Gastroesophageal sphincter (tissue), 4 donors: ENCODE results near the gene SPINK4. TPM values are rescaled to one million over a fixed set of nuclear protein-coding genes. Genes with fewer than 3 reads are reported as not detected.
A peak's percentile ranks its signal among the peaks of the same experiment; 100 is the strongest.

Source experiments
- ATAC-seq: fragments of 150-250 bp; one replicate; pipeline ENCODE4 v1.9.1; 2016; ENCODE audit warnings: mild to moderate bottlenecking, moderate library complexity
- H3K27ac ChIP-seq, 4 donors: fragments of 200-600 bp; sonication (generic) in 3 of 4; 1 replicate in 3 of 4; 2 replicates in 1 of 4; pipeline ENCODE4 v1.5.1; 2016 to 2019
- H3K27me3 ChIP-seq: fragments of 200-600 bp; sonication (generic); one replicate; pipeline ENCODE4 v1.5.1; 2019
- H3K36me3 ChIP-seq, 2 donors: fragments of 200-600 bp; sonication (generic); one replicate each; pipeline ENCODE4 v1.5.1; 2019; ENCODE audit warnings: control low read depth in 1 of 2
- H3K4me1 ChIP-seq, 3 donors: fragments of 200-600 bp; sonication (generic); 1 replicate in 2 of 3; 2 replicates in 1 of 3; pipeline ENCODE4 v1.5.1; 2016 to 2019; ENCODE audit warnings: control low read depth in 2 of 3
- H3K4me3 ChIP-seq, 2 donors: fragments of 200-600 bp; sonication (generic); one replicate each; pipeline ENCODE4 v1.5.1; 2019; ENCODE audit warnings: mild to moderate bottlenecking in 1 of 2, moderate library complexity in 1 of 2
- H3K9me3 ChIP-seq, 3 donors: fragments of 200-600 bp; sonication (generic); one replicate each; pipeline ENCODE4 v1.5.1; 2017 to 2019; ENCODE audit warnings: control low read depth in 2 of 3
- EP300 ChIP-seq: sonication (generic); formaldehyde crosslinking; IDR thresholded peaks from one replicate; pipeline ENCODE4 v1.6.1; 2017; ENCODE audit warnings: antibody characterized with exemption, mild to moderate bottlenecking
- POLR2A ChIP-seq, 2 donors: fragments of 450-650 bp; IDR thresholded peaks; one replicate each; pipeline ENCODE4 v1.6.1; 2017; ENCODE audit warnings: antibody characterized with exemption in 2 of 2, mild to moderate bottlenecking in 2 of 2, moderate library complexity in 1 of 2
- POLR2AphosphoS5 ChIP-seq: sonication (generic); formaldehyde crosslinking; IDR thresholded peaks from one replicate; pipeline ENCODE4 v1.6.1; 2017; ENCODE audit warnings: antibody characterized with exemption
- WGBS, 2 donors: methylation state at CpG; one replicate each; pipeline ENCODE4 v1.1.5; 2018; ENCODE audit warnings: low coverage in 1 of 2; 5-methylcytosine and 5-hydroxymethylcytosine counted together
- total RNA-seq, 4 donors: library from RNA; depleted of rRNA; stranded (reverse); fragments of >200 nt; gene quantifications; one replicate each; pipeline ENCODE4 v1.1.0, GENCODE V29; 2016
- TF ChIP-seq, protein P1 (sequence below), 4 experiments: fragments of 200-600 bp in 2 of 4; fragments of 450-650 bp in 2 of 4; sonication (generic) in 1 of 4; IDR thresholded peaks; one replicate each; pipeline ENCODE4 v1.5.1; 2017 to 2019; ENCODE audit warnings: antibody characterized with exemption in 4 of 4, mild to moderate bottlenecking in 2 of 4, moderate library complexity in 2 of 4

The SPINK4 gene
- total RNA-seq, 4 donors from 2014 or later: not detected

DNA sequence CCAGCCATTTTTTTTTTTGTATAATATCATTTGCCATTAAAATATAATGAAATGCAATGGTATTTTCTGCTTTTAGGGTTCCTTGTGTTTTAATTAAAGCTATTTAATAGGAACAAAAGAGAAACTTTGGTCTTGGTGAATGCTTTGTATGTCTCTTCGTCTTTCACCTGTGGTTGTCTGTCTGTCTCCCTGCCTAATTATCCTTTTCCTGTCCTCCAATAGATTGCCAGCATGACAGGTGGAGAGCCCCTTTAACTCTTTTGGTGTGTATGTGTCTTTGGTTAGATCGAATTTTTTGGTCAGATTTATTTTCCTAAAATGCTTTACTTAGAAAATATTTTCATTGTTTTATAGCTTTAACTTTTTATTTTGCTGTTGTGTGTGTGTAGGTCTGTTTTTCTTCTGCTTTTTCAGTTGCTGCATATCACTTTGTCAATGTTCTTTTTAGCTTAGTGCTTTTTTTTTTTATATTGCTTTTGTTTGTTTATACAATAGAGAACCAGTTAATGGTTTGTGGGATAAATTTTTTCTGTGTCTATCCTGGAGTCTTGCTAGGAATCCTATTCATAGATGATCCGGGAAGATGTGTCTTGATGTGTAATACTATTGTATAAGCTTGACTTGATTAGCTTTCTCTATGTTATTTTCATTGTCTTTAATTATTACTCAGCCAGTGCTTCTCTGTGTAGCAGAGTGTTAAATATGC is 33.5 kb downstream of the SPINK4 start:
- Histone ChIP-seq H3K4me1 (no peaks in the 10 kb centered on the region), H3K27me3 (no peaks in the 10 kb centered on the region), H3K9me3 (no peaks in the 10 kb centered on the region), H3K27ac (no peak overlapping the region), H3K36me3 (peaks cover 17 to 99% of the 10 kb centered on the region in 2 donors), H3K4me3 (no peak overlapping the region)
- ATAC-seq: no peak
- TF ChIP-seq EP300: no peak
- no peak for TF ChIP-seq POLR2AphosphoS5
- no peak for TF ChIP-seq POLR2A (IDR thresholded peaks at IDR 0.05)
- TF ChIP-seq, protein P1, sequence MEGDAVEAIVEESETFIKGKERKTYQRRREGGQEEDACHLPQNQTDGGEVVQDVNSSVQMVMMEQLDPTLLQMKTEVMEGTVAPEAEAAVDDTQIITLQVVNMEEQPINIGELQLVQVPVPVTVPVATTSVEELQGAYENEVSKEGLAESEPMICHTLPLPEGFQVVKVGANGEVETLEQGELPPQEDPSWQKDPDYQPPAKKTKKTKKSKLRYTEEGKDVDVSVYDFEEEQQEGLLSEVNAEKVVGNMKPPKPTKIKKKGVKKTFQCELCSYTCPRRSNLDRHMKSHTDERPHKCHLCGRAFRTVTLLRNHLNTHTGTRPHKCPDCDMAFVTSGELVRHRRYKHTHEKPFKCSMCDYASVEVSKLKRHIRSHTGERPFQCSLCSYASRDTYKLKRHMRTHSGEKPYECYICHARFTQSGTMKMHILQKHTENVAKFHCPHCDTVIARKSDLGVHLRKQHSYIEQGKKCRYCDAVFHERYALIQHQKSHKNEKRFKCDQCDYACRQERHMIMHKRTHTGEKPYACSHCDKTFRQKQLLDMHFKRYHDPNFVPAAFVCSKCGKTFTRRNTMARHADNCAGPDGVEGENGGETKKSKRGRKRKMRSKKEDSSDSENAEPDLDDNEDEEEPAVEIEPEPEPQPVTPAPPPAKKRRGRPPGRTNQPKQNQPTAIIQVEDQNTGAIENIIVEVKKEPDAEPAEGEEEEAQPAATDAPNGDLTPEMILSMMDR (IDR thresholded peaks at IDR 0.05): no peak
- 42 to 82% methylated on average over 2 to 3 of the region's 3 CpGs for WGBS, 2 donors

DNA sequence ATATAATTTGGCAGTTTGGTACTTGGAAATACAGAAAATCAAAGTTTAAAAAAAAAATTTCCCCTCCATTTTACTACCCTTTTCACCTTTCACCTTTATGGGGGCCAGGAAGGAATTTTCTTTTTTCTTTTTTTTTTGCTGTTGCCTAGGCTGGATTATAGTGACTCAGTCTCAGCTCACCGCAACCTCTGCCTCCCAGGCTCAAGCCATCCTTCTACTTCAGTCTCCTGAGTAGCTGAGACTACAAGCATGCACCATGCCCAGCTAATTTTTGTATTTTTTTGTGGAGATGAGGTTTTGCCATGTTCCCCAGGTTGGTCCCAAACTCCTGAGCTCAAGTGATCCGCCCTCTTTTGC is 34.0 kb downstream of the SPINK4 start:
- Histone ChIP-seq H3K4me1 (no peaks in the 10 kb centered on the region), H3K27me3 (no peaks in the 10 kb centered on the region), H3K27ac (no peak overlapping the region), H3K9me3 (no peaks in the 10 kb centered on the region), H3K4me3 (no peak overlapping the region), H3K36me3 (peaks cover 17 to 99% of the 10 kb centered on the region in 2 donors)
- TF ChIP-seq POLR2AphosphoS5 (no peak), EP300 (no peak), POLR2A (IDR thresholded peaks at IDR 0.05) (no peak)
- TF ChIP-seq, protein P1 (IDR thresholded peaks at IDR 0.05): no peak
- 91% methylated on average over 2 of the region's 2 CpGs; no CpG with 5 or more reads in 1 of the 2 donors for WGBS, 2 donors
- ATAC-seq: no peak

GRCh38 chr9:33277484-33277883 is 37.5 kb downstream of the SPINK4 start:
- WGBS, 2 donors: 90 to 95% methylated on average over 4 of the region's 4 CpGs
- no peak for ATAC-seq
- Histone ChIP-seq H3K9me3 (no peaks in the 10 kb centered on the region), H3K4me3 (no peak overlapping the region), H3K27ac (no peak overlapping the region), H3K27me3 (no peaks in the 10 kb centered on the region), H3K36me3 (peaks cover 6 to 100% of the 10 kb centered on the region in 2 donors), H3K4me1 (no peaks in the 10 kb centered on the region)
- TF ChIP-seq POLR2AphosphoS5: no peak

DNA sequence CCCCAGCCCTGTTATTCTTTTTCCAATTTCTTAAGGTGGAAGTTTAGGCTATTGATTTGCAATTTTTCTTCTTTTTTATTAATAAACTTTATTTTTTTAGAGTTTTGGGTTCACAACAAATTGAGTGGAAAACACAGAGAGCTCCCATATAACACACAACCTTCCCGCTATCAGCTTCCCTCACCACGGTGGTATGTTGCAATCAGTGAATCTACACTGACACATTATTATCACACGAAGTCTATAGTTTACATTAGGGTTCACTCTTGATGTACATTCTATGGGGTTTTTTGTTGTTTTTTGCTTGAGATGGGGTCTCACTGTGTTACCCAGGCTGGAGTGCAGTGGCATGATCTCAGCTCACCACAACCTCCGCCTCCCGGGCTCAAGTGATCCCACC is 45.5 kb downstream of the SPINK4 start:
- peaks cover 0 to 54% of the 10 kb centered on the region in 2 donors for H3K36me3 ChIP-seq

DNA sequence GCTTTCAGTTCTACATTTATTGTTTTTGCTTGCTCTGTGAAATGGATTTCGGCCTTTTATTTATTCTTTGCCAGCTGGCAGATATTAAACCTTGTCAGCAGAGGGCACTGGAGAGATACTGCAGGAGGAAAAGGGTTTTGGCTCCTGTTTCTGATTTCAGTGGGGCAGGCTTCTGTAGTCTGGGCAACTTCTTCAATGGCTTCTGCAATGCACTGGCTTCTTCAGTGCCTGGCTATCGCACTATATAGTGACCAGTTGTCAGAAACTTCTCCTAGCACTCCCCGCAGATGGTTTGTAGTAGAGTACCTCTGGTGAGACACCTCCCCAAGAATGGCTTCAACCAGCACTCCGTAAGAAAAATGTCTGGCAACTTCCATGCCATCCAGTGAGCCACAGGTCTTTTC is 47.1 kb downstream of the SPINK4 start:
- Histone ChIP-seq H3K27me3 (no peaks in the 10 kb centered on the region), H3K4me3 (no peak overlapping the region), H3K9me3 (no peaks in the 10 kb centered on the region), H3K36me3 (peaks cover 0 to 40% of the 10 kb centered on the region in 2 donors), H3K27ac (peak overlapping the region in 3 of 4 donors; percentile 61 to 97 (median 94)), H3K4me1 (peaks cover 0 to 34% (median 18%) of the 10 kb centered on the region in 3 donors)
- WGBS, 2 donors: 42 to 57% methylated on average over 2 to 4 of the region's 4 CpGs
- TF ChIP-seq EP300: no peak
- TF ChIP-seq POLR2AphosphoS5: peak; percentile 35
- TF ChIP-seq POLR2A (IDR thresholded peaks at IDR 0.05): no peak
- TF ChIP-seq, protein P1 (IDR thresholded peaks at IDR 0.05): peak; percentile 61 to 78 (median 70)
- no peak for ATAC-seq

More for the DNA sequence above, 45.5 kb downstream of the SPINK4 start:
- Histone ChIP-seq H3K4me3 (no peak overlapping the region), H3K27ac (no peak overlapping the region), H3K9me3 (no peaks in the 10 kb centered on the region), H3K4me1 (peaks cover 0 to 23% (median 10%) of the 10 kb centered on the region in 3 donors), H3K27me3 (no peaks in the 10 kb centered on the region)
- 81% methylated on average over 4 to 5 of the region's 5 CpGs for WGBS, 2 donors
- TF ChIP-seq POLR2A (IDR thresholded peaks at IDR 0.05) (no peak), POLR2AphosphoS5 (no peak), EP300 (no peak)
- TF ChIP-seq, protein P1 (IDR thresholded peaks at IDR 0.05): no peak
- no peak for ATAC-seq
